ENCODE results near the gene SLC6A13. TPM values are rescaled to one million over a fixed set of nuclear protein-coding genes. Genes with fewer than 3 reads are reported as not detected.

The SLC6A13 gene
- total RNA-seq, 1 experiment from 2014 or later = 3.5 TPM

- Mint-ChIP-seq H3K9me3 (ENCODE audit: low read depth, unreplicated experiment) (no peaks in the 10 kb centered on the region), H3K27me3 (ENCODE audit: unreplicated experiment) (peaks cover 71% of the 10 kb centered on the region), H3K4me1 (ENCODE audit: low read depth, unreplicated experiment) (peaks cover 10% of the 10 kb centered on the region), H3K36me3 (ENCODE audit: insufficient read depth, unreplicated experiment) (no peaks in the 10 kb centered on the region), H3K27ac (ENCODE audit: unreplicated experiment) (no peak overlapping the region), H3K4me3 (ENCODE audit: low read depth, unreplicated experiment) (no peak overlapping the region)
- no peak for TF ChIP-seq CTCF (IDR thresholded peaks at IDR 0.05; ENCODE audit: unreplicated experiment)
- DNase-seq = no peak
- no TSS peak for BruUV-seq (replicated peaks)
- intact Hi-C loops (cut with micrococcal nuclease; ENCODE audit: unreplicated experiment) = no loop called here
- CTCF ChIA-PET = interaction anchor here (0.7 kb wide), 1 partner anchor 1524 kb away, joined by 4 read pairs; no protein-coding TSS in a partner anchor
Observed at GRCh38 chr12:172732-173161, 89.9 kb downstream of the SLC6A13 start.

GRCh38 chr12:171743-172676 is 90.6 kb downstream of the SLC6A13 start:
- no peaks in the 10 kb centered on the region for H3K36me3 Mint-ChIP-seq (ENCODE audit: insufficient read depth, unreplicated experiment)

GRCh38 chr12:171276-171675 is 91.4 kb downstream of the SLC6A13 start:
- peaks cover 2% of the 10 kb centered on the region for H3K4me1 Mint-ChIP-seq (ENCODE audit: low read depth, unreplicated experiment)
- H3K36me3 Mint-ChIP-seq (ENCODE audit: insufficient read depth, unreplicated experiment) = no peaks in the 10 kb centered on the region
- no peak overlapping the region for H3K27ac Mint-ChIP-seq (ENCODE audit: unreplicated experiment)
- intact Hi-C loops (cut with micrococcal nuclease; ENCODE audit: unreplicated experiment) = no loop called here
- peaks cover 77% of the 10 kb centered on the region for H3K27me3 Mint-ChIP-seq (ENCODE audit: unreplicated experiment)
- DNase-seq = no peak
- no peak overlapping the region for H3K4me3 Mint-ChIP-seq (ENCODE audit: low read depth, unreplicated experiment)
- no peaks in the 10 kb centered on the region for H3K9me3 Mint-ChIP-seq (ENCODE audit: low read depth, unreplicated experiment)
- CTCF ChIA-PET = no interaction called here
- TF ChIP-seq CTCF (IDR thresholded peaks at IDR 0.05; ENCODE audit: unreplicated experiment) = no peak
- BruUV-seq (replicated peaks) = no TSS peak

More at GRCh38 chr12:171743-172676, 90.6 kb downstream of the SLC6A13 start:
- BruUV-seq (replicated peaks) = no TSS peak
- H3K4me3 Mint-ChIP-seq (ENCODE audit: low read depth, unreplicated experiment) = no peak overlapping the region
- no peak for DNase-seq
- intact Hi-C loops (cut with micrococcal nuclease; ENCODE audit: unreplicated experiment) = no loop called here
- H3K27me3 Mint-ChIP-seq (ENCODE audit: unreplicated experiment) = peaks cover 71% of the 10 kb centered on the region
- CTCF ChIA-PET = interaction anchor here (0.7 kb wide), 1 partner anchor 1525 kb away, joined by 4 read pairs; no protein-coding TSS in a partner anchor
- no peaks in the 10 kb centered on the region for H3K9me3 Mint-ChIP-seq (ENCODE audit: low read depth, unreplicated experiment)
- TF ChIP-seq CTCF (IDR thresholded peaks at IDR 0.05; ENCODE audit: unreplicated experiment) = no peak
- H3K4me1 Mint-ChIP-seq (ENCODE audit: low read depth, unreplicated experiment) = peaks cover 9% of the 10 kb centered on the region
- H3K27ac Mint-ChIP-seq (ENCODE audit: unreplicated experiment) = no peak overlapping the region

Other genes with a start within 250 kb of the SLC6A13 start
- 0.42 TPM in 1 of 2 replicates, not detected in the other for gene IQSEC3, start 196.1 kb downstream of the SLC6A13 start, total RNA-seq (2022)
- gene SLC6A12, start 48.7 kb downstream of the SLC6A13 start, total RNA-seq (2022) = 0.90 and 1.8 TPM in 2 replicates
- gene KDM5A, start 126.5 kb upstream of the SLC6A13 start, total RNA-seq (2022) = 60.7 and 63.6 TPM in 2 replicates
- 12.5 and 16.8 TPM in 2 replicates for gene CCDC77, start 138.8 kb upstream of the SLC6A13 start, total RNA-seq (2022)
- 15.9 and 19.3 TPM in 2 replicates for gene B4GALNT3, start 197.1 kb upstream of the SLC6A13 start, total RNA-seq (2022)

All from Calu3 (cell line).